Measurements from ENCODE around the gene SCAP.

SCAP gene

DNA sequence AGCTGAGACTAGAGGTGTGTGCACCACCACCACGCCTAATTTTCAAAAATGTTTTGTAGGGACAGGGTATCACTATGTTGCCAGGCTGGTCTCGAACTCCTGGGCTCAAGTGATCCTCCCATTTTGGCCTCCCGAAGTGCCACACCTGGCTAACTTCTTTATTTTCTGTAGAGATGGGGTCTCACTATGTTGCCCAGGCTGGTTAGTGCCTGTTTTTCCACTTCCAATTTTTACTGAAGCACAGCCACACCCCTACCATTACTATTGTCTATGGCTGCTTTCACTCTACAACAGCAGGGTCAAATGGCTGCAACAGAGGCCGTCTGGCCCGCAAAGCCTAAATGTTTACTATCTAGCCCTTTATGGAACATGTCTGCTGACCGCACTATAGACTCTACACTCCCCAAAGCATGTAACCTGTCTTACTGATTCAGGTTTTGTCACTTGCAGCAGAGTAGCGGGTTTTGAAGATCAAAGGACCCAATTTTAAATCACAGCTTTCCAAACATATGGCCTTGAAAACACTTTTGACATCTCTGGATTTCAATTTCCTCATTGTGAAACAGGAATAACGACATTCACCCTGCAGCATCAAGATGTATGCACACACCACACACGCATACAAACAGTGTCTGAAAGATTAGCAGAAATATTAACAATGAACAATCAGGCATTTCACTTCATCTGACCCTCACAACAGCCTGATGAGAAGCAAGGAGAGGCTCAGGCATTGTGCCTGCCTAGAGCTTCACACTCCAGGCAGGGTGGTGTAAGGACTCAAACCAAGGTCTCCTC lies 46.1 kb downstream of the SCAP start:
- no peak for DNase-seq

DNA sequence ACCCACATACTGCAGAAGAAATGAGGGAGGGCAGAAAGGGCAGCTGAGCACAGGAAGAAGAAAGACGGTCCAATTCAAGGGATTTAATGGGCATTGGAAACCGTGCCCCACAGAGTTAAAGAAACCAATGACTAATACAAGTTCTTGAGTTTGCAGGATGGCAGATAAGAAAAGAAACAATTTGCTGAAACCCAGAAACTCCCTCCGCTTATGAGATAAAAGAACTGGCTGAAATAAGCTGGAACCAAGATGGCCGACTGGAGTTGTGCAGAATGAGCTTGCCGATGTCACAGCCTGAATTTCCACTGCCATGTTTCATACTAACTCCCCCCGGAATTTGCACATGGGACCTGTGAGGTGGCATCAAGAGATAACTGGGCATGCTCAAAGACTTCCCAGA lies 47.1 kb downstream of the SCAP start:
- no peak for DNase-seq

DNA sequence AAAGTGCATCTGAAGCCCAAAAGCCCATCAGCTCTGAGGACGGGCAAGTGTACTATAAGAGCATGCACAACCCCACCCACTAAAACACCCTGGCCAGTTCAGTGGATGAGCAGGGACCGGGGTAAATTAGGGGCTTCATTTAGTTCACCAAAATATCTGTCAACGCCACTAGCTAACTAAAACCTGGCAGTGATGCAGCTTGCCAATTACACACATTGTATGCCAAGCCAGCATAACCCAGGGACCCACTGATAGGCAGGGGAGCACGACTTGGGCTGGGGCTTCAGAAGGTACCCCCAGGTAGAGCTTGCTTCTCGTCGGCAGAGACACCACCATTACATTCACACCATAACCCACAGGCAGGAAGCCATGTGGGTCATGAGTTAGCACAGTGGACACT lies 47.9 kb downstream of the SCAP start:
- DNase-seq = no peak

DNA sequence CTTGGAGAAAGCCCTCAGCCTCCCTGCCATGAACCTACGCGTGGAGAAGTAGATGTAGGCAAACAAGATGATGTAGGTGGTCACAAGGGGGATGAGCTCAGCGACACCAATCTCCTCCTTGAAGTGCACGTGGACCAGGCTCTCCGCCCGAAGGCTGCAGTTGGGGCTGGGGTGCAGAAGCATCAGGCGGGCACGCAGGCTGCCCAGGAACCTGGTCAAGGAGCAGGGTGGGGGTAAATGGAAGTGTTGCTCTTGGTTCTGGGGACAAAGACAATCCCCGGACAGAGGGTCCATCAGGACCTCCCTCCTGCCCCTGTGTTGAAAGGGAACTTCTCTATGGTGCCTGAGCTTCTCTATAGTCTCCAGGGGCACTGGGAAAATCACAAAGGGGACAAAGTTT lies 49.8 kb downstream of the SCAP start:
- no peak for DNase-seq

DNA sequence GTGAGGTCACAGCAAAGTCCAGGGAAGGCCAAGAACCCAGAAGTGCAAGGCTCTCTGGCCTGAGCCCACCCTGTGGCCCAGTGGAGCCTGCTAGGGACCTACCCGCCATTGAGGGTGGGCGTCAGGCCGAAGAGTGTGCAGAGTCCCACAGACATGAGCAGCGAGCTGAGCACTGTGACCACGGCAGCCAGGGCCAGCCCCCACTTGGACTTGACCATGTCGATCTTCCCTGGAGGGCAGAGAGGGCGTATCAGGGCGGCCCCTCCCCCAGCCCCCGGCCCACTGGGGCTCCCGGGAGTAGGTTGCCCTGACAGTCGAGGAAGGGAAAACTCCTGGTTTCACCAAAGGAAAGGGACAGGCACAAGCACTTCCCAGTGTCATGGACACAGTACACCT lies 50.4 kb downstream of the SCAP start:
- DNase-seq = no peak

DNA sequence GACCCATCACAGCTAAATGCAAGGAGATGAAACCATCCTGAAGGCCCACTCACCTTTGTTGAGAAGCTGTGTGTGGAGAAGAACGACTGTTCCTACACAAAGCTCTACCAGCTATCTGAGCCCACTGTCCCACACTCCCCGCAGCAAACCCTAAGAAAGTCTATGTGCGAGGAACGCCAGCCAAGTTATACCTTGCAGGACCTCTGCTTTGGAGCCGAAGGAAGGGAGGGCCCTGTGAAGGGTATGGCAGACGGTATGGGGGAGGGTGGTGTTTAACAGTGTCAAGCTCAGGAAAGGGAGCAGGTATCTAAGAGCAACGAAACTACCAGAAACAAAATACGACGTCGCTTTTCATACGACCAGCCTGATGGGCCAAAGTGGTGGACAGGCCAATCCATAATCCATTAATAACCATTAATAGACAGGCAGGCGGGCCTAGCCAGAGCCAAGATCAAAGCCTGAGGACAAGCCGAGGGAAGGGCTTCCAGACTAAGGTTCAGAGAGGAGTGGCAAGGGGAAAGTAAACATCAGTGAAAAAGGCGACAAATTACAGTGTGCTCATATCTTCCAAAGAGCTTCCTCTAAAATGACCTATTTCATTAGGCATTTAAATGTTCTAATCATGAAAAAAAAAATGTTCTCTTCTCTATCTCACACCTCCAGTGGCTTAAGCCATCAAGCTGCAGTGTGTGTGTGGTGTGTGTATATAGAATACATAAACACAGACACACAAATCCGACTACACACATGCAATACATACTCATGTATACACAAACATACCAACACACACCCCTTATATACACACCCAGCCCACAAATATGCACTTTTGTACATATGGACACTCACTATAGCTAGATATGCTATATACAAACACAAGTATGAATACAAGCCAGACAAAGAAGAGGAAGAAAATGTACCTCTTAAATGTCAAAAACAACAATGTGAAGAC lies 51.0 kb downstream of the SCAP start:
- no peak for DNase-seq

DNA sequence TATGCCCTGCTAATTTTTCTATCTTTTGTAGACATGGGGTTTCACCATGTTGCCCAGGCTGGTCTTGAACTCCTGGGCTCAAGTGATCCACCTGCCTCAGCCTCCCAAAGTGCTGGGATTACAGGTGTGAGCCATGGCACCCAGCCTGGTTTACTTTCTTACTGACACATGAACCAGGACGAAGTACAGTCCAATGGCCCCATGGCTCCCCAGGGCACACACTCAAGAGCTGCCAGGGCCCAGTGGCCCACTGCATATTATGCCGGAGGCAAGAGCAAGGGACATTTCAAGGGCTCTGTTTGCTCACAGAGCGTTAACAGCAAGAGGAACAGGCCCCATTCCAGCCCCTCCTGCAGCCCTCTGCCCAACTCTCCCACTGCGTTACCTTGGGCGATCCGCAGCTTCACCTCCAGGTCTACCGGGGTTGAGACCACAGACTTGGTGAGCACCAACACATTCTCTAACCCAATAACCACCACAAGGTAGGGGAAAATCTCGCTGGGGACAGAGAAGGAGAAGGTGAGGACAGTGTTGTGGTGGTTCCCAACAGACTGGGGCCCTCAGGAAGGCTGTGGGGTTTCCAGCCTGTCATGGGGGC lies 52.1 kb downstream of the SCAP start:
- no peak for DNase-seq

DNA sequence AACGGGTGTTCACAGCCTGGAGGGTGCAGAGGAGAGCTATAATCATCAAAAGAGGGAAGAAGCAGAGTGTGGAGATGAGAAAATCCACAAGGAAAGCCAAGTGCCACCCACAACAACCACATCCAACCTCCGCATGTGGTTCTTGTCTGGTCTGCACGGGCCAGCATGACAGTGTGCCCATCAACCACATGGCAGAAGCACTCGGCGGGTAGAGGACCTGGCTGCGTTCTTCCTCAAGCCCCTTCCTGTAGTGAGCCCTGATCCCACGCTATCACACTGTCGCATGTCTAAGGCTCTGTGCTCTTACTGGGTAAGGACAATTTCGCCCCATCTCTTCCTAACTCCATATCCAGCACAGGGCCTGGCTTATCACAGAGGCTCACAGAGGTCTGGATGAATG lies 53.0 kb downstream of the SCAP start:
- no peak for DNase-seq

DNA sequence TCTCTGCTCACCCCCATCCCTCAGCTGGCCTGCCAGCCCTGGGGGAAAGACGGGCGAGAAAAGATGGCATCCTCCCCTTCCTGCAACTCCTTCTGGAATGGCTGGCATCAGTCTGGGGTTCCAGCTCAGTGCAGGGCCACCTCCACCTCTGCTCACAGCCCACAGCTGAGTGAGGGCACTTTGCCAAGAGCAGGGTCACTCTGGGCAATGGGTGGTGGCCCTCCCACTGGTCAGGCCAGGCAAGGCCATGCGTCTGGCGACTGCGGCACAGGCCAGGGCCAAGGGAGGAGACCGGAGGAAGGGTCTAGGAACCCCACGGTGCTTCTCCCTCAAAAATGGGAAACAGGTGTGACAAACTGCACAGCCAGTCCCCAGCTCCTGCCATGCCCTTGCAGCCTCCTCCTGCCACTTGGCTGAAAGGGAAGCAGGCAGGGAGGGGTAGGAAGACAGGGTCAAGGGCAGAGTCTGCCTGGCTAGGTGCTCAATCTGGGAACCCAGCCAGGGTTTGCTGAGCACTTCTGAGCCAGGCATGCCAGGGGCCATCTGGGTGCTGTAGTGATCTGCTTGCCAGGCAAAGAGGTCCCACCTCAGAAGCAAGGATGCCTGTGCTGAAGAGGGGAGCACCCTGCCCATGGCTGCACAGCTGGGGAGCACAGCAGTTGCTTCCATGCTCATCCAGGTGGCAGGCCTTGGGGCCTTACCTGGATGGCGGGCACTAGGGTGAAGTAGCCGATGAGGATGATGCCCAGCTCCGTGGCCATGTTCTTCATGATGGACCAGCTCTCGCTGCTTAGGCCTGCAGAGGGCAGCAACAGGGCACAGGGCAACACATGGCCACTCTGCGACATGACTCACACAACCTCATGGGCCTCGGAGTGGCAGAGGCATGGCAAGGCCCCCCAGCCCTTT lies 53.7 kb downstream of the SCAP start:
- DNase-seq = no peak

DNA sequence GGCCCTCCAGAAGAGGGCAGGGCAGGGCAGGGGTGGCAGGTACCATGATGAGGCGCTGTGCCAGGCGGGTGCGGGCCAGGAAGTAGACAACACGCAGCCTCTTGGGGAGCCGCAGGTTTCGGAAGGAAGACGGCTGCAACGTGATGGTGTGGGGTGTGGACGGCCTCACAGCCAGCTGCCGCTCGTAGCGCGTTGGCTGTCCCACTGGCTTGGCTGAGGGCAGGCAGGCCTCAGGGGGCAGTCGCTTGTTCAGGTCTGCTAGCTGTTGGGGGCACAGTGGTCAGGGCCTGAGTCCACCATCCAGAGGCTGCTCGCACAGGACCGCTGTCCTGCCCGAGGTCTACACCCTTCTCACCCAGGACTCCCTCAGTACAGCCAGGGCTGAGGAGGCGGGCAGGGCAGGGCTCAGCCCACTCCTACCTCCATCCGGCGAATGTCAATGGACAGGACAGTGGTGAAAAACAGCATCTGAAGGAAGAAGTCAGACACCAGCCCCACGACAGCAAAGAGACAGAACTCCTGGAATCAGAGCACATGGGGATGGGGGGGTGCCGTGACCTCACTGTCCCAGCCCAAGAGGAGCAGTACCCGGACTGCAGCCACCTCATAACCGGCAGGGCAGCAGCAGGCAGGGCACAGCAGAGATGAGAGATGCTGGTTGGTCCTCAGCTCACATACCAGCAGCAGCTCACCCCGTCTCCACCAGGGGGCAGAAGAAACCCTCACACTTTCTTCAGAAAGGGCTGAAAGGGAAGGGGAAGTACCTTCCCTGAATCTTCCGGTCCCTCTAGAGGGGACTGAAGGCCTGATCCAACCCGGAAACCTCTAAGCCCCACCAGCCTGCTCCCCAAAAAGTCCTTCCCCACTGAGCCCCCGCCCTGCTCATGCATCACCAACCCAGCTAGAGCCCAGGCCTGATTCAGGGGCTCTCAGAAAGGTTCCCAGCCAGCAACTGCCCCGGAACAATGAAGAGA lies 54.9 kb downstream of the SCAP start:
- DNase-seq = peak; percentile 53

DNA sequence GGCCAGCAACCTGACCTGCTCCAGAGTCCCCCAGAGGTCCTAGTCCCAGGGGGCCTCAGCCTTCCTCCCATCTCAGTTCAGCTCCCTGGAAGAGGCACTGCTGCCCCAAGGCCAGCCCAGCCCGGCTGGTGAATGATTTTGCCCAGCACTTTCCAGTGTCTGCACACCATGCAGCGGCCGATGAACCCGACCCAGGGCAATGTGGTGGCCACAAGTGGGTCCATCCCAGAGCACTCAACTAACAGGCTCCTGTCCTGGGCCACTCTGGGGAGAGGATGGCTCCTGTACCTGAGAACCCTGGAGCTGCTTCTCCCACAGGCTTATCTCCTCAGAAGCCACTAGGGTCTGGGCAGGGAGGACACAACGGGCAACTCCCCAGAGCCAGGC lies 55.7 kb downstream of the SCAP start:
- DNase-seq = no peak

DNA sequence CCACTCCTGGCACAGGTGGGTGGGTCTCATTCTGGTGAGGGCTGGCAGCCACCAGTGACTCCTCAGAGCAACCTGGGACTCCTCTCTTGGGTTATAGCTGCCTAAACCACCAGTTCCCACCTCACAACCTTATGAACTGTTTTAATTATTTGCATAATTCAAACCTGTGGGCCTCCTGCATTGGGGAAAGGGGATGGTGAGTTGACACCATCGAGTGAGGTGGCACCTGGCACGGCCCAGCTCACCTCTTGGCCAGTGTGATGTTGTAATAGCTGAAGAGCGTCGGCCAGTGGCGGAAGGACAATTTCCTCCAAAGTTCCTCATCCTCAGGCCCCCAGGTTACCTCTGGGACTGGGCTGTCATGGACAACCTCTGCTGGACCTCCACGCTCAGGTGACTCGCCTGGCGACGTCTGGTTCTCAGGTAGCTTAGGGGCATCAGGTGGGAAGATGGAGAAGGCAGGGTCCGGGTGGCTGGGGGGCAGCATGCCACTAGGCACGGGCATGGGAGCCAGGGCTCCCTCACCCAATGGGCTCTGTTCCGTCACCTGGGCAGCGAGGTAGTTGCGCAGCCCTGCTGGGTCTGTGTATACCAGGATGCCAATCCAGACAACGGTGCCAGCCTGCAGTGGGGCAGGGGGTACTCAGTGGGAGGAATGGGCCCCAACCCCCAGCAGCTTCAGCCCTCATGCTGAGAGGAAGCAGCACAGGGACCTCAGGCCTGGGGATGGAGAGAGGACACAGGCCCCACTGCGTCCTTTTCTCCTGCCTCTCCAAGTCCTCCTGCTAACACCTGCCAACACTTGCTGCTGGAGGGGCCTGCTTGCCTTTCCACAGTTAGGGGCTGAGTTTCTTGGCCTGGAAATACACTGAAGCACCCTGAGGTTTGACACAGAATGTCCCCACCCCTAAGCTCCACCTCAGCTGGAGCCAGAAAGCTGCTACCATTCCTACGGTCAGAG lies 56.4 kb downstream of the SCAP start:
- DNase-seq = no peak

DNA sequence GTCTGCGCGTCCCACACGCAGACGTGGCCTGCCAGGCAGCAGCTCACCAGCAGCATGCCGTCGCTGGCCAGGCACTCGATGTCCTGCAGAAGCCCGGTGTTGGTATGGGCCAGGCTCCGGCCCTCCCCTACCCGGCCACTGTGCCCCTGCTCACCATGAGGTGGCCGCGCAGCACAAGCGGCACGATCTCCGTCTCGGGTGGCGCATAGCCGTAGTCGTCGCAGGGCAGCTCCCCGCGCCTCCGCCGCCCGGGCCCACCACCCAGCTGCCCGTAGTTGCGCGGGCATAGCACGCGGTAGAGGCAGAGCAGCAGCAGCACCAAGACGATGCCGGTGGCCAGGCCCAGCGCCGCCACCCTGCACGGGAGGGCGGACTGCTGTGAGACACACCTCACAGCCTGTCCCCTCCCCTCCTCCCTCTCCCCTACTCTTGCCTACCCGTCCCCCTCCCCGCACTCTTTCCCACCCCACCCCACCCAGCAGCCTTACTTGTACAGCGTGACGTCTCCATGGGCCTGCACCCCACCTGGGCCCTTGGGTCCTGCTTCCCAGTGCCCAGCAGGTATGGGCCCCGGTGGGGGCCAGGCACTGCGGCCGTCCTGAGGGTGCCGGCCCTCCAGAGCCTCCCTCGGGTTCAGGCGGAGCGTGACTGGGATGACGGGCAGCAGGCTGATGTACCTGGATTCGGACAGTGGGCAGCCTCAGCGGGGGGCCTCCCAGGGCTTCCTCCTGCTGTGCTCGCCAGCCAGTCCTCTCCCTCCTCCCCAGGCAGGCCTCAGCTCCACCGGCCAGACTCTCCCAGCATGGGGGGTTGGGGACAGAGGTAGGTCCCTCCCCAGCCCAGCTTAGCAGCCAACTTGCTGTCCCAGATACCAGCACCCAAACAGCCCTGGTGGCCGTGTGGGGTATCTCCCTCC lies 57.3 kb downstream of the SCAP start:
- no peak for DNase-seq

DNA sequence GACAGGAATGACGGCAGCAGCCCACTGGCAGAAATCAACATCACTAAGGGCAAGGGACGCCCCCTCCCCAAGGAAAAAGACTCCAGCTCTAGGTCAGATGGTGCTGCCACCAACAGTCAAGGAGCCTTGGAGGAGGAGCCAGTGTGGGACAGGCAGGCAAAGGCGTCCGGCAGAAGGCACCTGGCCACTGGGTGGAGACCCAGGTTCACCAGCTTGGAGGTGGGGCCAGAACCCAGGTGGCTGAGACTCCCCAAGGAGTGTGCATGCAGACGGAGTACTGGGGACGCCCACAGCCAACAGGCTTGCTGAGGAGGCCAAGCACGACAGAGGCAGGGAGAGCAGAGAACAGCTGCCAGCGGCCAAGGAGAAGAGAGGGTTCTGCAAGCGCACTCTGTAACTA lies 59.7 kb downstream of the SCAP start:
- DNase-seq = peak; percentile 22

DNA sequence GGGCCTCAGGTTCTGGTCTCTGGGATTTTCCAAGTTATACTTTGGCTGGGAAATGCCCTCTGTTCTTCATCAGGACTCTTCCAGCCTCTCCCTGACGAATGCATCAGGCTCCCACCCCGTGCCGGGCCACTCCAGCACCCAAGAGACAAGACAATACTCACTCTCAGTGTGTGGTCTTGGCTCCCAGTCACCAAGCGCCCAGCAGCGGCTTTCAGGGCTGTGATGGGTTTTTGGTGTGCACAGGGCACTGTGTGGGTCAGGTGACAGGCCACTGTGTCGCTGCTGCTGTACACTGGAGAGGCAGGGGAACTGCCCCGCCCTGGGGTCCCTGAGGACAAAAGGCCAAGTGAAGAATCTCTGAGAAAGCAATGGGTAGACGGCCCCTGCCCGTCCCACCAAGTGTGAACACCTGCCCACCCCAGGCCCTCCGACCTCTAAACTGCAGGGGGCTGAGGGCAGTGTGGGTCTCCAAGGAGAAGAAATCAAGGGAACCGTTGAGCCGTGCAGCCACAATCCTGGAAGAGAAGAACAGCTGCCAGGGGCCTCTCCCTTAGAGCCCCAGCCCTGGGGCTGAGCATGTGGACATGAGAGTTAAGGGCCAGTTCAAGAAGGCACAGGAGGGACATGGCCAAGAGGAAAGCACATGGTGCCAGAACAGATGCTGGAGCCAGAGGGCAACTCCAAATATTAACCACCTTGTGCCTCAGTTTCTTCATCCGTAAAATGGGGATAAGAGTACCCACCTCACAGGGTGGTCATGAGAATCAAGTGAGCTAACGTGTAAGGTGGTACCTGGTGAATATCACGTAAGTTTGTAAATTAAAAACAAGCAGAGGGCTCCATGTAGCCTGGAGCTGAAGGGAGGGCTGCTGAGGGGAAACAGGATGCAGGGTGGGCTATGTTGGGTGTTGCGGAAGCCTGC lies 60.8 kb downstream of the SCAP start:
- peak; percentile 16 for DNase-seq

DNA sequence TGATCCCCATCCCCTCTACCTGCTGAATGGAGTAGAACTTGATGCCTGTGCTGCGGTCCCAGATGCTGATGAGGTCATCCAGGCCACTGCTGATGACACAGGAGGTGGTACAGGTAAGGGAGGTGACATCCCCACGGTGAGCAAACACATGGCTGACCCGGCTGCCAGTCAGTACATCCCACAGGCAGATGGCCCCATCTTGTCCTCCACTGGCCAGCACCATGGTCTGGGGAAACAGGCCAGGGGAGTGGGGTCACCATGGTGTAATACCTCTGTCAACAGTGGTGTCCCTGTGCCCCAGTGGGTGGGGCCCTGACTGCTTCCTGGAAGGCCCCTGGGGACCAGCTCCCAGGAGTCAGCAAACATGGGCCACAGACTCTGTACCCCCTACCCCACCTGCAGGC lies 61.6 kb downstream of the SCAP start:
- peak; percentile 20 for DNase-seq

DNA sequence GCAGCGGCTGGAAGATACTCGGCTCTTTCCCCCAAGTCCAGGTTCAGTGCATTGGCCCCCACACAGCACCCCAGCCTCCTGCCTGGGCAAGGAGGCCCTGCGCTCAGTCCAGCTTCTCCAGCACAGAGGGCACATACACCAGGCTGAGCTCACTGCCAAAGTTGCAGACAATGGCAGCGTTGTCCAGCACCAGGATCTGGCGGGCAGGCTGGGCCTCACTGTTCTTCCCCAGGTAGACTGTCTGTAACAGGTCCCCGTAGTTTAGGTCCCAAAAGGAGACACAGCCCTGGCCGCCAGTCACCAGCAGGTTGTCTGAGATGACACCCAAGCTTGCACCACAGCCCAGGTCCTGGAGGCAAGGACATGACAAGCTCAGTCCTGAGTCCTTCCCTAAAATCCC lies 62.0 kb downstream of the SCAP start:
- DNase-seq = no peak
